Epithelial cell of esophagus (primary cell): ENCODE results near the gene TREML2.
"Not testable (repeated sequence)": the region's sequence is repeated elsewhere in the genome, so short reads cannot be mapped to it uniquely, and the experiment has no call there.

ENCODE experiments used
- DNase-seq: peaks from one replicate; pipeline ENCODE4 v3.0.0; 2010; ENCODE audit warnings: low read depth
- H3K4me3 ChIP-seq: 2 replicates; pipeline ENCODE4 v1.5.1; 2011; ENCODE audit warnings: mild to moderate bottlenecking, low read length, control low read depth
- CTCF ChIP-seq: IDR thresholded peaks from 2 replicates; pipeline ENCODE4 v1.5.1; 2011; ENCODE audit warnings: low read depth, mild to moderate bottlenecking, low read length, control low read depth, inconsistent platforms; ENCODE audit not compliant: insufficient read depth; ENCODE audit errors: missing control alignments

The TREML2 gene

GRCh38 chr6:41193884-41194283 is 7.1 kb downstream of the TREML2 start:
- no peak for TF ChIP-seq CTCF
- no peak for DNase-seq

GRCh38 chr6:41193171-41193734 is 7.7 kb downstream of the TREML2 start:
- H3K4me3 ChIP-seq, result no peak overlapping the region
- TF ChIP-seq CTCF, result no peak
- no peak for DNase-seq

More at GRCh38 chr6:41193884-41194283, 7.1 kb downstream of the TREML2 start:
- no peak overlapping the region for H3K4me3 ChIP-seq

- peak; percentile 42 for TF ChIP-seq CTCF
- no peak overlapping the region for H3K4me3 ChIP-seq
Observed at GRCh38 chr6:41191569-41191968, 9.4 kb downstream of the TREML2 start.

GRCh38 chr6:41190791-41191190 is 10.2 kb downstream of the TREML2 start:
- no peak for DNase-seq
- no peak for TF ChIP-seq CTCF
- no peak overlapping the region for H3K4me3 ChIP-seq

More at GRCh38 chr6:41191569-41191968, 9.4 kb downstream of the TREML2 start:
- peak; percentile 36 for DNase-seq

- TF ChIP-seq CTCF, result no peak
- no peak overlapping the region for H3K4me3 ChIP-seq
- DNase-seq, result peak; percentile 16
Observed at GRCh38 chr6:41189967-41190366, 11.0 kb downstream of the TREML2 start.

- H3K4me3 ChIP-seq, DNase-seq: not testable (repeated sequence)
Observed at GRCh38 chr6:41189046-41189445, 11.9 kb downstream of the TREML2 start.

- no peak for TF ChIP-seq CTCF
- DNase-seq, result no peak
- H3K4me3 ChIP-seq, result no peak overlapping the region
Observed at GRCh38 chr6:41187924-41188886, 12.7 kb downstream of the TREML2 start.
